Activated CD8-positive, alpha-beta memory T cell treated with anti-CD3 and anti-CD28 coated beads, Interleukin-2, amount 50 U/mL, for 48 hours (primary cell): ENCODE results near the gene RANBP9.

Experiments used
- DNase-seq: peaks from one replicate; pipeline ENCODE4 v3.0.0-alpha.2; 2020

The RANBP9 gene

GRCh38 chr6:13711733-13712598 is at the start of gene RANBP9:
RANBP9 (minus strand) TSS chr6:13711835; CDS start chr6:13711505, 330 bp downstream.
- peak; percentile 90 for DNase-seq

GRCh38 chr6:13760307-13761304 is 49.0 kb upstream of the RANBP9 start:
- DNase-seq, result no peak

GRCh38 chr6:13759025-13759424 is 47.4 kb upstream of the RANBP9 start:
- no peak for DNase-seq

- DNase-seq, result no peak
Observed at GRCh38 chr6:13754644-13755043, 43.0 kb upstream of the RANBP9 start.

- DNase-seq, result no peak
Observed at GRCh38 chr6:13743736-13744127, 32.1 kb upstream of the RANBP9 start.

GRCh38 chr6:13742961-13743735 is 31.5 kb upstream of the RANBP9 start:
- no peak for DNase-seq

GRCh38 chr6:13741365-13741764 is 29.7 kb upstream of the RANBP9 start:
- no peak for DNase-seq

- no peak for DNase-seq
Observed at GRCh38 chr6:13735031-13735430, 23.4 kb upstream of the RANBP9 start.

GRCh38 chr6:13733178-13733887 is 21.7 kb upstream of the RANBP9 start:
- DNase-seq, result no peak

GRCh38 chr6:13730704-13731103 is 19.1 kb upstream of the RANBP9 start:
- no peak for DNase-seq

- DNase-seq, result no peak
Observed at GRCh38 chr6:13729891-13730290, 18.3 kb upstream of the RANBP9 start.

GRCh38 chr6:13725570-13725969 is 13.9 kb upstream of the RANBP9 start:
- no peak for DNase-seq

- no peak for DNase-seq
Observed at GRCh38 chr6:13725052-13725451, 13.4 kb upstream of the RANBP9 start.

- DNase-seq, result no peak
Observed at GRCh38 chr6:13724182-13724581, 12.5 kb upstream of the RANBP9 start.

GRCh38 chr6:13722880-13723279 is 11.2 kb upstream of the RANBP9 start:
- DNase-seq, result no peak

GRCh38 chr6:13718123-13718458 is 6.5 kb upstream of the RANBP9 start:
- no peak for DNase-seq

- DNase-seq, result no peak
Observed at GRCh38 chr6:13716955-13717295, 5.3 kb upstream of the RANBP9 start.

- DNase-seq, result no peak
Observed at GRCh38 chr6:13716225-13716954, 4.8 kb upstream of the RANBP9 start.

GRCh38 chr6:13715444-13715883 is 3.8 kb upstream of the RANBP9 start:
- DNase-seq, result peak; percentile 72

GRCh38 chr6:13712599-13712898 is 914 bp upstream of the RANBP9 start:
- DNase-seq, result no peak

- no peak for DNase-seq
Observed at GRCh38 chr6:13711324-13711732, 307 bp downstream of the RANBP9 start.
